H1 (cell line): ENCODE measurements around the gene TRNAU1AP. TPM values are rescaled to one million over a fixed set of nuclear protein-coding genes. Genes with fewer than 3 reads are reported as not detected.

ENCODE experiments used
- CTCF ChIA-PET: fragments of 300-600 bp; sonication (Branson Sonifier 250); formaldehyde crosslinking; loops from one replicate; lab custom pipeline; 2021; ENCODE audit not compliant: partially characterized antibody; lab: Charles Lee
- POLR2A ChIA-PET: fragments of 300-600 bp; sonication (Branson Sonifier 250); formaldehyde crosslinking; loops from one replicate; lab custom pipeline; 2021; ENCODE audit warnings: inconsistent platforms; ENCODE audit not compliant: partially characterized antibody; lab: Charles Lee
- DNase-seq, 2 experiments: peaks; one replicate each; pipeline versions ENCODE4 v3.0.0 to v3.0.0-alpha.2; 2010 to 2022; ENCODE audit warnings: low spot score in 2 of 2, low read depth in 1 of 2, mixed read lengths in 1 of 2
- FAIRE-seq: peaks from 2 replicates; lab custom pipeline; 2011; peaks lifted over from hg19 to GRCh38; lab: Jason Lieb, UNC
- H2AFZ ChIP-seq: 2 replicates; pipeline ENCODE4 v1.8.1; 2012; ENCODE audit warnings: low read length, inconsistent platforms
- H2AK5ac ChIP-seq: 2 replicates; pipeline ENCODE4 v1.6.1; 2013; ENCODE audit warnings: low read depth, low read length
- H2BK120ac ChIP-seq: replicated peaks from 2 replicates; pipeline ENCODE3; 2013; ENCODE audit warnings: low read depth, low read length, inconsistent platforms
- H2BK12ac ChIP-seq: 2 replicates; pipeline ENCODE4 v1.6.1; 2013; ENCODE audit warnings: low read depth, low read length
- H2BK15ac ChIP-seq: 2 replicates; pipeline ENCODE4 v1.6.1; 2013; ENCODE audit warnings: low read length
- H2BK20ac ChIP-seq: 2 replicates; pipeline ENCODE4 v1.6.1; 2013; ENCODE audit warnings: low read length
- H2BK5ac ChIP-seq: 2 replicates; pipeline ENCODE4 v1.6.1; 2013; ENCODE audit warnings: low read depth, low read length
- H3K14ac ChIP-seq: 2 replicates; pipeline ENCODE4 v1.6.1; 2013; ENCODE audit warnings: inconsistent platforms; ENCODE audit not compliant: insufficient read length
- H3K18ac ChIP-seq: 2 replicates; pipeline ENCODE4 v1.6.1; 2013; ENCODE audit warnings: low read length; ENCODE audit errors: extremely low read depth
- H3K23ac ChIP-seq: 2 replicates; pipeline ENCODE4 v1.6.1; 2013; ENCODE audit warnings: inconsistent platforms; ENCODE audit not compliant: insufficient read length
- H3K23me2 ChIP-seq: 2 replicates; pipeline ENCODE4 v1.6.1; 2013; ENCODE audit warnings: low read depth, low read length
- H3K27ac ChIP-seq: 2 replicates; pipeline ENCODE4 v1.6.1; 2011; ENCODE audit warnings: low read depth, low read length, inconsistent platforms
- H3K27me3 ChIP-seq, 4 experiments: replicated peaks in 1 of 4; 1 replicate in 1 of 4; 2 replicates in 3 of 4; pipeline versions ENCODE4 v1.6.1 to v1.8.1; 2011 to 2013; ENCODE audit warnings: low read length in 3 of 4, mild to moderate bottlenecking in 3 of 4, inconsistent platforms in 2 of 4, mixed read lengths in 2 of 4, moderate library complexity in 1 of 4; ENCODE audit not compliant: control insufficient read depth in 3 of 4, insufficient read depth in 3 of 4; ENCODE audit errors: extremely low read depth in 1 of 4
- H3K36me3 ChIP-seq, 4 experiments: 2 replicates each; pipeline versions ENCODE4 v1.6.1 to v1.8.1; 2011 to 2013; ENCODE audit warnings: mild to moderate bottlenecking in 4 of 4, low read length in 3 of 4, moderate library complexity in 2 of 4, control low read depth in 1 of 4, inconsistent platforms in 1 of 4; ENCODE audit not compliant: insufficient read depth in 4 of 4, control insufficient read depth in 2 of 4
- H3K4ac ChIP-seq: replicated peaks from 2 replicates; pipeline ENCODE3; 2013; ENCODE audit warnings: low read length, low read depth, mixed read lengths, inconsistent platforms; ENCODE audit not compliant: insufficient read length
- H3K4me1 ChIP-seq, 4 experiments: replicated peaks in 1 of 4; 1 replicate in 1 of 4; 2 replicates in 3 of 4; pipeline versions ENCODE4 v1.6.1 to v1.8.1; 2011 to 2013; ENCODE audit warnings: low read length in 3 of 4, inconsistent platforms in 2 of 4, mixed read lengths in 1 of 4; ENCODE audit not compliant: insufficient read depth in 4 of 4, control insufficient read depth in 3 of 4
- H3K4me2 ChIP-seq, 2 experiments: 2 replicates each; pipeline versions ENCODE4 v1.6.1 to v1.8.1; 2011 to 2013; ENCODE audit warnings: low read depth in 2 of 2, low read length in 2 of 2, control low read depth in 1 of 2, inconsistent platforms in 1 of 2, mild to moderate bottlenecking in 1 of 2; ENCODE audit not compliant: insufficient read depth in 1 of 2
- H3K4me3 ChIP-seq, 4 experiments: fragments of 200-600, 300-600 bp in 1 of 4; sonication (generic), shearing (Covaris generic), sonication (Bioruptor Twin) in 1 of 4; 2 replicates each; pipeline versions ENCODE4 v1.5.1 to v1.8.1; 2011 to 2016; ENCODE audit warnings: low read length in 4 of 4, low read depth in 3 of 4, control low read depth in 2 of 4, inconsistent platforms in 2 of 4, mild to moderate bottlenecking in 2 of 4, mixed read lengths in 1 of 4, moderate library complexity in 1 of 4; ENCODE audit not compliant: insufficient read depth in 2 of 4; ENCODE audit errors: extremely low read depth in 1 of 4
- H3K56ac ChIP-seq: replicated peaks from 2 replicates; pipeline ENCODE3; 2013; ENCODE audit warnings: low read depth, mild to moderate bottlenecking, mixed read lengths, low read length, inconsistent platforms; ENCODE audit not compliant: insufficient read length
- H3K79me1 ChIP-seq: 2 replicates; pipeline ENCODE4 v1.6.1; 2013; ENCODE audit warnings: low read depth, low read length, control low read depth
- H3K79me2 ChIP-seq, 2 experiments: 2 replicates each; pipeline versions ENCODE4 v1.6.1 to v1.8.1; 2012 to 2013; ENCODE audit warnings: low read length in 2 of 2, mild to moderate bottlenecking in 2 of 2, inconsistent platforms in 1 of 2; ENCODE audit not compliant: insufficient read depth in 2 of 2, control insufficient read depth in 1 of 2
- H3K9ac ChIP-seq, 4 experiments: replicated peaks in 1 of 4; 1 replicate in 1 of 4; 2 replicates in 3 of 4; pipeline versions ENCODE4 v1.6.1 to v1.8.1; 2011 to 2013; ENCODE audit warnings: low read depth in 3 of 4, low read length in 3 of 4, control low read depth in 2 of 4, mild to moderate bottlenecking in 2 of 4, moderate library complexity in 2 of 4, inconsistent platforms in 1 of 4; ENCODE audit errors: extremely low read depth in 1 of 4
- H3K9me3 ChIP-seq, 2 experiments: 2 replicates each; pipeline versions ENCODE4 v1.6.1 to v1.8.1; 2012 to 2013; ENCODE audit warnings: mild to moderate bottlenecking in 2 of 2, moderate library complexity in 2 of 2, control low read depth in 1 of 2, inconsistent platforms in 1 of 2, low read depth in 1 of 2, low read length in 1 of 2, mixed read lengths in 1 of 2; ENCODE audit not compliant: insufficient read depth in 2 of 2
- H4K20me1 ChIP-seq, 2 experiments: replicated peaks in 1 of 2; 2 replicates each; pipeline versions ENCODE3 to v1.8.1; 2011 to 2013; ENCODE audit warnings: inconsistent platforms in 2 of 2, low read length in 2 of 2, mild to moderate bottlenecking in 1 of 2; ENCODE audit not compliant: insufficient read depth in 2 of 2, control insufficient read depth in 1 of 2
- H4K5ac ChIP-seq: 2 replicates; pipeline ENCODE4 v1.6.1; 2013; ENCODE audit warnings: low read length, low read depth, mixed read lengths, inconsistent platforms; ENCODE audit not compliant: insufficient read length
- H4K8ac ChIP-seq: 2 replicates; pipeline ENCODE4 v1.8.0; 2013; ENCODE audit warnings: mild to moderate bottlenecking, moderate library complexity, low read length, inconsistent platforms; ENCODE audit not compliant: insufficient read depth; ENCODE audit errors: extremely low read depth
- H4K91ac ChIP-seq: replicated peaks from 2 replicates; pipeline ENCODE3; 2013; ENCODE audit warnings: low read length, mixed read lengths, inconsistent platforms; ENCODE audit not compliant: insufficient read length
- BRCA1 ChIP-seq: IDR thresholded peaks from 2 replicates; pipeline ENCODE4 v1.6.1; 2012; ENCODE audit warnings: low read depth, low read length, improper control_type of control experiment
- E2F6 ChIP-seq: IDR thresholded peaks from 2 replicates; pipeline ENCODE4 v1.6.1; 2012; ENCODE audit warnings: inconsistent platforms
- FOSL1 ChIP-seq: IDR thresholded peaks from 2 replicates; pipeline ENCODE4 v1.6.1; 2011; ENCODE audit warnings: mild to moderate bottlenecking, low read depth, low read length, moderate library complexity; ENCODE audit not compliant: insufficient read depth
- JUND ChIP-seq: IDR thresholded peaks from 2 replicates; pipeline ENCODE4 v1.6.1; 2011; ENCODE audit warnings: mild to moderate bottlenecking, improper control_type of control experiment, low read length
- RFX5 ChIP-seq: IDR thresholded peaks from 2 replicates; pipeline ENCODE4 v1.6.1; 2011; ENCODE audit warnings: low read depth, low read length, improper control_type of control experiment, borderline replicate concordance
- RXRA ChIP-seq: IDR thresholded peaks from 2 replicates; pipeline ENCODE4 v1.6.1; 2011; ENCODE audit warnings: low read depth, mild to moderate bottlenecking, low read length, moderate library complexity; ENCODE audit not compliant: insufficient read depth
- SAP30 ChIP-seq: fragments of 300-600 bp; sonication (generic); IDR thresholded peaks from 2 replicates; pipeline ENCODE4 v1.7.1; 2012; ENCODE audit warnings: low read length, moderate library complexity, mild to moderate bottlenecking, inconsistent platforms; ENCODE audit not compliant: insufficient read depth, insufficient replicate concordance
- TAF7 ChIP-seq: optimal IDR thresholded peaks from 2 replicates; pipeline ENCODE3; 2011; ENCODE audit warnings: low read depth, mild to moderate bottlenecking, inconsistent platforms, low read length, moderate library complexity, borderline replicate concordance
- WGBS, 2 experiments: shearing (Covaris generic) in 1 of 2; methylation state at CpG; one replicate each; pipeline versions ENCODE4 v1.1.6 to v1.1.7; 2013 to 2015; ENCODE audit warnings: low lambda C conversion rate in 2 of 2, mixed read lengths in 2 of 2, inconsistent platforms in 1 of 2, low coverage in 1 of 2, missing lambda C conversion rate in 1 of 2; ENCODE audit not compliant: insufficient replicate concordance in 2 of 2, insufficient coverage in 1 of 2, insufficient read length in 1 of 2; ENCODE audit errors: extremely low coverage in 1 of 2, missing lambda C conversion rate in 1 of 2; 5-methylcytosine and 5-hydroxymethylcytosine counted together
- polyA plus RNA-seq, 7 experiments: library from polyadenylated mRNA; depleted of rRNA in 3 of 7; stranded (reverse) in 5 of 7; unstranded in 2 of 7; fragments of >200 nt in 5 of 7; fragments of 200-250 nt in 2 of 7; gene quantifications; 1 replicate in 5 of 7; 2 replicates in 1 of 7; 4 replicates in 1 of 7; pipeline versions ENCODE4 v1.2.1 to v1.2.3, GENCODE V29; 2011 to 2013; ENCODE audit warnings: missing spikeins in 2 of 7, mixed read lengths in 2 of 7
- total RNA-seq: library from RNA; stranded (reverse); fragmentation: NEBNext Ultra II Directional; extraction: Animal tissue kit (Norgen Biotek cat#: 25700); gene quantifications from 2 replicates; pipeline ENCODE4 v1.2.1, GENCODE V29; 2021

The TRNAU1AP gene
- total and polyA plus RNA-seq, 2 of the 8 experiments (the other 6 are each of a cell fraction or from before 2014, with no cell fraction given): 35.2 to 37.1 TPM

- TF ChIP-seq SAP30: no peak
- no peak for TF ChIP-seq RFX5
- no peak for TF ChIP-seq E2F6
- no peak for TF ChIP-seq FOSL1
- no peak for TF ChIP-seq RXRA
- TF ChIP-seq JUND: no peak
- no peak for TF ChIP-seq BRCA1
- TF ChIP-seq TAF7: no peak
- no peak overlapping the region for H2BK12ac ChIP-seq
- no peaks in the 10 kb centered on the region for H3K79me1 ChIP-seq
- H4K20me1 ChIP-seq: no peaks in the 10 kb centered on the region
- H2BK120ac ChIP-seq: no peak overlapping the region
- no peaks in the 10 kb centered on the region for H3K79me2 ChIP-seq
- no peak overlapping the region for H3K56ac ChIP-seq
- no peak overlapping the region for H2BK5ac ChIP-seq
- peaks cover 23 to 59% (median 47%) of the 10 kb centered on the region in 4 experiments for H3K36me3 ChIP-seq
- no peak for FAIRE-seq
- no peak overlapping the region for H4K5ac ChIP-seq
- WGBS, 2 experiments: 99% methylated on average over 3 of the region's 3 CpGs; no CpG with 5 or more reads in 1 of the 2 experiments
- H3K23ac ChIP-seq: no peak overlapping the region
- ChIA-PET POLR2A (interaction anchor here (1.3 to 29.3 kb wide), 5 partner anchors 15 to 50 kb away, joined by 3 to 552 read pairs (median 5); no protein-coding TSS in a partner anchor), CTCF (interaction anchor here (0.5 to 1.0 kb wide), 2 partner anchors 20 to 21 kb away, joined by 3 read pairs; no protein-coding TSS in a partner anchor)
- no peak overlapping the region for H3K14ac ChIP-seq
- H3K18ac ChIP-seq: no peak overlapping the region
- no peak overlapping the region for H3K4ac ChIP-seq
- H4K91ac ChIP-seq: no peak overlapping the region
- H4K8ac ChIP-seq: no peak overlapping the region
- H3K4me2 ChIP-seq: no peak overlapping the region
- no peak overlapping the region for H2BK20ac ChIP-seq
- H2BK15ac ChIP-seq: no peak overlapping the region
- DNase-seq: no peak
- H3K9me3 ChIP-seq: no peaks in the 10 kb centered on the region
- H3K27me3 ChIP-seq: no peaks in the 10 kb centered on the region
- H3K27ac ChIP-seq: no peak overlapping the region
- H3K23me2 ChIP-seq: no peaks in the 10 kb centered on the region
- H3K4me3 ChIP-seq: no peak overlapping the region
- no peaks in the 10 kb centered on the region for H3K4me1 ChIP-seq
- H3K9ac ChIP-seq: no peak overlapping the region
- H2AFZ ChIP-seq: no peak overlapping the region
- no peak overlapping the region for H2AK5ac ChIP-seq
Measured at GRCh38 chr1:28560886-28561285, 8.0 kb downstream of the TRNAU1AP start.
